Activated naive CD4-positive, alpha-beta T cell treated with anti-CD3 and anti-CD28 coated beads, Interleukin-2, amount 10 ng/mL, durations not matched to agents 7 days and 5 days (primary cell): ENCODE results near the gene CPEB3.
"Not testable (repeated sequence)": the region's sequence is repeated elsewhere in the genome, so short reads cannot be mapped to it uniquely, and the experiment has no call there.

Experiments
- CTCF ChIA-PET: fragments of 350-600 bp; sonication (Branson Sonifier 250); formaldehyde crosslinking; loops from one replicate; lab custom pipeline; 2021; ENCODE audit warnings: antibody characterized with exemption; lab: Charles Lee
- DNase-seq: peaks from one replicate; pipeline ENCODE4 v3.0.0-alpha.2; 2020
- H3K27ac Mint-ChIP-seq: one replicate; pipeline ENCODE4 v1.8.0; 2021; ENCODE audit warnings: mild to moderate bottlenecking, moderate library complexity, mixed read lengths
- H3K27me3 Mint-ChIP-seq: one replicate; pipeline ENCODE4 v1.8.0; 2021; ENCODE audit warnings: mild to moderate bottlenecking, mixed read lengths
- H3K36me3 Mint-ChIP-seq: one replicate; pipeline ENCODE4 v1.8.0; 2021; ENCODE audit warnings: mixed read lengths
- H3K4me1 Mint-ChIP-seq: one replicate; pipeline ENCODE4 v1.8.0; 2021; ENCODE audit warnings: mixed read lengths
- H3K4me3 Mint-ChIP-seq: one replicate; pipeline ENCODE4 v1.8.0; 2021; ENCODE audit warnings: mild to moderate bottlenecking, moderate library complexity, mixed read lengths
- H3K9me3 Mint-ChIP-seq: one replicate; pipeline ENCODE4 v1.8.0; 2021; ENCODE audit warnings: mixed read lengths

Gene CPEB3

GRCh38 chr10:92216608-92217007 lies 74.3 kb downstream of the CPEB3 start:
- not testable (repeated sequence) for H3K4me1 Mint-ChIP-seq, H3K36me3 Mint-ChIP-seq, H3K9me3 Mint-ChIP-seq, H3K27me3 Mint-ChIP-seq, H3K27ac Mint-ChIP-seq, DNase-seq, H3K4me3 Mint-ChIP-seq
- CTCF ChIA-PET: interaction anchor here (0.7 to 1.0 kb wide), 2 partner anchors 28 to 698 kb away, joined by 3 read pairs; no protein-coding TSS in a partner anchor

- not testable (repeated sequence) for H3K36me3 Mint-ChIP-seq, DNase-seq, H3K27ac Mint-ChIP-seq, H3K27me3 Mint-ChIP-seq, H3K9me3 Mint-ChIP-seq, H3K4me3 Mint-ChIP-seq
- CTCF ChIA-PET: interaction anchor here (0.6 kb wide), 2 partner anchors 71 to 175 kb away, joined by 3 read pairs; no protein-coding TSS in a partner anchor
- H3K4me1 Mint-ChIP-seq: peaks cover 14% of the 10 kb centered on the region
Observed at GRCh38 chr10:92215222-92215621, 75.7 kb downstream of the CPEB3 start.

- no peak overlapping the region for H3K4me3 Mint-ChIP-seq
- peaks cover 4% of the 10 kb centered on the region for H3K36me3 Mint-ChIP-seq
- no peak overlapping the region for H3K27ac Mint-ChIP-seq
- CTCF ChIA-PET: no interaction called here
- no peak for DNase-seq
- no peaks in the 10 kb centered on the region for H3K9me3 Mint-ChIP-seq
- H3K4me1 Mint-ChIP-seq: peaks cover 15% of the 10 kb centered on the region
- H3K27me3 Mint-ChIP-seq: no peaks in the 10 kb centered on the region
Observed at GRCh38 chr10:92213049-92213448, 77.8 kb downstream of the CPEB3 start.

- CTCF ChIA-PET: no interaction called here
- H3K36me3 Mint-ChIP-seq: no peaks in the 10 kb centered on the region
- no peaks in the 10 kb centered on the region for H3K9me3 Mint-ChIP-seq
- peaks cover 15% of the 10 kb centered on the region for H3K4me1 Mint-ChIP-seq
- no peak for DNase-seq
- no peak overlapping the region for H3K27ac Mint-ChIP-seq
- no peak overlapping the region for H3K4me3 Mint-ChIP-seq
- no peaks in the 10 kb centered on the region for H3K27me3 Mint-ChIP-seq
Observed at GRCh38 chr10:92208736-92209135, 82.1 kb downstream of the CPEB3 start.

GRCh38 chr10:92208157-92208720 lies 82.6 kb downstream of the CPEB3 start:
- H3K9me3 Mint-ChIP-seq: no peaks in the 10 kb centered on the region
- no peak overlapping the region for H3K27ac Mint-ChIP-seq

GRCh38 chr10:92207061-92207460 lies 83.8 kb downstream of the CPEB3 start:
- Mint-ChIP-seq H3K27ac (no peak overlapping the region), H3K36me3 (no peaks in the 10 kb centered on the region), H3K9me3 (no peaks in the 10 kb centered on the region), H3K4me1 (peaks cover 12% of the 10 kb centered on the region), H3K4me3 (no peak overlapping the region), H3K27me3 (no peaks in the 10 kb centered on the region)
- CTCF ChIA-PET: no interaction called here
- no peak for DNase-seq

More at GRCh38 chr10:92208157-92208720, 82.6 kb downstream of the CPEB3 start:
- Mint-ChIP-seq H3K4me1 (peaks cover 15% of the 10 kb centered on the region), H3K27me3 (no peaks in the 10 kb centered on the region), H3K36me3 (no peaks in the 10 kb centered on the region), H3K4me3 (no peak overlapping the region)
- CTCF ChIA-PET: no interaction called here
- no peak for DNase-seq

- DNase-seq: no peak
- Mint-ChIP-seq H3K4me3 (no peak overlapping the region), H3K36me3 (no peaks in the 10 kb centered on the region), H3K9me3 (no peaks in the 10 kb centered on the region), H3K27me3 (no peaks in the 10 kb centered on the region), H3K4me1 (no peaks in the 10 kb centered on the region), H3K27ac (no peak overlapping the region)
- CTCF ChIA-PET: interaction anchor here (0.6 kb wide), 1 partner anchor 101 kb away, joined by 3 read pairs; no protein-coding TSS in a partner anchor
Observed at GRCh38 chr10:92203919-92204623, 86.8 kb downstream of the CPEB3 start.

- CTCF ChIA-PET: no interaction called here
- Mint-ChIP-seq H3K4me3 (no peak overlapping the region), H3K9me3 (no peaks in the 10 kb centered on the region), H3K27me3 (no peaks in the 10 kb centered on the region), H3K27ac (no peak overlapping the region), H3K4me1 (no peaks in the 10 kb centered on the region), H3K36me3 (no peaks in the 10 kb centered on the region)
- no peak for DNase-seq
Observed at GRCh38 chr10:92202536-92202935, 88.3 kb downstream of the CPEB3 start.

- no peak overlapping the region for H3K4me3 Mint-ChIP-seq
- no peak overlapping the region for H3K27ac Mint-ChIP-seq
- H3K9me3 Mint-ChIP-seq: no peaks in the 10 kb centered on the region
- DNase-seq: no peak
- H3K4me1 Mint-ChIP-seq: no peaks in the 10 kb centered on the region
- no peaks in the 10 kb centered on the region for H3K36me3 Mint-ChIP-seq
- CTCF ChIA-PET: no interaction called here
- H3K27me3 Mint-ChIP-seq: no peaks in the 10 kb centered on the region
Observed at GRCh38 chr10:92200564-92200963, 90.3 kb downstream of the CPEB3 start.

- DNase-seq: no peak
- no peak overlapping the region for H3K27ac Mint-ChIP-seq
Observed at GRCh38 chr10:92187101-92187500, 103.8 kb downstream of the CPEB3 start.

GRCh38 chr10:92184977-92185376 lies 105.9 kb downstream of the CPEB3 start:
- CTCF ChIA-PET: interaction anchor here (0.6 kb wide), 1 partner anchor 1661 kb away, joined by 3 read pairs; no protein-coding TSS in a partner anchor
- no peaks in the 10 kb centered on the region for H3K27me3 Mint-ChIP-seq
- H3K27ac Mint-ChIP-seq: no peak overlapping the region
- H3K36me3 Mint-ChIP-seq: peaks cover 1% of the 10 kb centered on the region
- DNase-seq: no peak
- no peaks in the 10 kb centered on the region for H3K4me1 Mint-ChIP-seq
- no peak overlapping the region for H3K4me3 Mint-ChIP-seq
- no peaks in the 10 kb centered on the region for H3K9me3 Mint-ChIP-seq

More at GRCh38 chr10:92187101-92187500, 103.8 kb downstream of the CPEB3 start:
- Mint-ChIP-seq H3K4me1 (no peaks in the 10 kb centered on the region), H3K36me3 (no peaks in the 10 kb centered on the region), H3K27me3 (no peaks in the 10 kb centered on the region), H3K4me3 (no peak overlapping the region), H3K9me3 (no peaks in the 10 kb centered on the region)
- CTCF ChIA-PET: no interaction called here

GRCh38 chr10:92183199-92183598 lies 107.7 kb downstream of the CPEB3 start:
- no peaks in the 10 kb centered on the region for H3K27me3 Mint-ChIP-seq
- H3K27ac Mint-ChIP-seq: no peak overlapping the region
- CTCF ChIA-PET: no interaction called here

GRCh38 chr10:92181575-92181974 lies 109.3 kb downstream of the CPEB3 start:
- no peak for DNase-seq
- CTCF ChIA-PET: interaction anchor here (0.6 kb wide), 1 partner anchor 41 kb away, joined by 3 read pairs; no protein-coding TSS in a partner anchor
- Mint-ChIP-seq H3K4me1 (no peaks in the 10 kb centered on the region), H3K27me3 (no peaks in the 10 kb centered on the region), H3K9me3 (no peaks in the 10 kb centered on the region), H3K4me3 (no peak overlapping the region), H3K27ac (no peak overlapping the region), H3K36me3 (peaks cover 7% of the 10 kb centered on the region)

More at GRCh38 chr10:92183199-92183598, 107.7 kb downstream of the CPEB3 start:
- Mint-ChIP-seq H3K4me1 (no peaks in the 10 kb centered on the region), H3K36me3 (peaks cover 4% of the 10 kb centered on the region), H3K4me3 (no peak overlapping the region), H3K9me3 (no peaks in the 10 kb centered on the region)
- DNase-seq: no peak

- no peaks in the 10 kb centered on the region for H3K4me1 Mint-ChIP-seq
- no peak for DNase-seq
- H3K27ac Mint-ChIP-seq: no peak overlapping the region
- CTCF ChIA-PET: no interaction called here
- no peaks in the 10 kb centered on the region for H3K27me3 Mint-ChIP-seq
- H3K36me3 Mint-ChIP-seq: peaks cover 7% of the 10 kb centered on the region
- no peak overlapping the region for H3K4me3 Mint-ChIP-seq
- H3K9me3 Mint-ChIP-seq: no peaks in the 10 kb centered on the region
Observed at GRCh38 chr10:92180399-92180798, 110.5 kb downstream of the CPEB3 start.

GRCh38 chr10:92177546-92177945 lies 113.3 kb downstream of the CPEB3 start:
- Mint-ChIP-seq H3K27me3 (no peaks in the 10 kb centered on the region), H3K4me3 (no peak overlapping the region), H3K36me3 (peaks cover 7% of the 10 kb centered on the region), H3K9me3 (no peaks in the 10 kb centered on the region), H3K27ac (no peak overlapping the region), H3K4me1 (no peaks in the 10 kb centered on the region)
- DNase-seq: no peak
- CTCF ChIA-PET: no interaction called here
